ENCODE results near the gene GIT1.
A peak's percentile ranks its signal among the peaks of the same experiment; 100 is the strongest.

DNA sequence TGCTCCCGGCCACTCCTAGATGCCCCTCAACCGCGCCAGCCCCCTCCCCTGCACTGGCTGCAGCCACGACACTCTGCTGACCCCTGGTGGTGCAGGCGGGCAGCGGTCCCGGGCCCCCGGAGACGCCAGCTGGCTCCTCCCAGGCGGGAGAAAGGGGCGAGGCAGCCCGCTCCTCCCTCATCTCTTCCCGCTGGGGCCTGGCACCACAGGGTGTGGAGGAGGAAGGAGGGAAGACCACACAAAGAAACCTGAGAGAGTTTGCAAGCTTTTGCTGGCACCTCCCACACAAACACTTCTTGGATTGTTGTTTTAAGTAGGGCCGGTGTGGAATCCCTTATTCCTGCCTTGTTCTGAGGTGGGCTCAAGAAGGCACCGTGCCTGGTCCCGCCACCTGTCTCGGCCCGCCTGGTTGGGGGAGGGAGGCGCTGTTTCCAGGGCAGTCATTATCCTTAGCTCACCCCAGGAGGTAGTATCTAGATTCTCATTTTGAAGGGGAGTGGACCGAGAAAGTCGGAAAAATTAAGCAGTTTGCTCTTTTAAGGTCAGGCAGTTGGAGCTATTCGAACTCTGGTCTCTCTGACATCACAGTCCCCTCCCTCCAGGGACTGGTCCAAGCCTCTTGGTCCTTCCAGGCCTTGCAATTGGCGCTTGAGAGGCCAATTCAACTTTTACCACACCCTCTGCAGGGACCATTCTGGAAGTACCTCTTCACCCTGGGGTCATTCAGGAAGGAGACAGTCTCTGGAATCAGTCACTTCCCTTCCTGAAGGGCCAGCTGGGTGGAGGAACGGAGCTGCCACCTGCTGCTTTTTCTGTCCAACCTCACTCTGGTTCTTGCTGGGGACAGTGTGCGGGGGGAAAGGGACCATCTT, 2.5 kb upstream of the GIT1 start:
- TF ChIP-seq, protein P1, sequence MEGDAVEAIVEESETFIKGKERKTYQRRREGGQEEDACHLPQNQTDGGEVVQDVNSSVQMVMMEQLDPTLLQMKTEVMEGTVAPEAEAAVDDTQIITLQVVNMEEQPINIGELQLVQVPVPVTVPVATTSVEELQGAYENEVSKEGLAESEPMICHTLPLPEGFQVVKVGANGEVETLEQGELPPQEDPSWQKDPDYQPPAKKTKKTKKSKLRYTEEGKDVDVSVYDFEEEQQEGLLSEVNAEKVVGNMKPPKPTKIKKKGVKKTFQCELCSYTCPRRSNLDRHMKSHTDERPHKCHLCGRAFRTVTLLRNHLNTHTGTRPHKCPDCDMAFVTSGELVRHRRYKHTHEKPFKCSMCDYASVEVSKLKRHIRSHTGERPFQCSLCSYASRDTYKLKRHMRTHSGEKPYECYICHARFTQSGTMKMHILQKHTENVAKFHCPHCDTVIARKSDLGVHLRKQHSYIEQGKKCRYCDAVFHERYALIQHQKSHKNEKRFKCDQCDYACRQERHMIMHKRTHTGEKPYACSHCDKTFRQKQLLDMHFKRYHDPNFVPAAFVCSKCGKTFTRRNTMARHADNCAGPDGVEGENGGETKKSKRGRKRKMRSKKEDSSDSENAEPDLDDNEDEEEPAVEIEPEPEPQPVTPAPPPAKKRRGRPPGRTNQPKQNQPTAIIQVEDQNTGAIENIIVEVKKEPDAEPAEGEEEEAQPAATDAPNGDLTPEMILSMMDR (IDR thresholded peaks at IDR 0.05) = peak; percentile 89 to 97 (median 92)
- TF ChIP-seq POLR2A (IDR thresholded peaks at IDR 0.05) = peak in 1 of 2 donors; percentile 29
